Stimulated activated CD4-positive, alpha-beta T cell treated with anti-CD3 and anti-CD28 coated beads, Interleukin-12 subunit alpha, Interleukin-12 subunit beta, amount 100 ng/mL, for 24 hours (primary cell): ENCODE measurements around the gene HDAC3.
"Not testable (repeated sequence)": the region's sequence is repeated elsewhere in the genome, so short reads cannot be mapped to it uniquely, and the experiment has no call there.

Experiments used
- DNase-seq, 2 experiments: peaks; one replicate each; pipeline ENCODE4 v3.0.0-alpha.2; 2020; ENCODE audit warnings: low read depth in 2 of 2

HDAC3 gene

DNA sequence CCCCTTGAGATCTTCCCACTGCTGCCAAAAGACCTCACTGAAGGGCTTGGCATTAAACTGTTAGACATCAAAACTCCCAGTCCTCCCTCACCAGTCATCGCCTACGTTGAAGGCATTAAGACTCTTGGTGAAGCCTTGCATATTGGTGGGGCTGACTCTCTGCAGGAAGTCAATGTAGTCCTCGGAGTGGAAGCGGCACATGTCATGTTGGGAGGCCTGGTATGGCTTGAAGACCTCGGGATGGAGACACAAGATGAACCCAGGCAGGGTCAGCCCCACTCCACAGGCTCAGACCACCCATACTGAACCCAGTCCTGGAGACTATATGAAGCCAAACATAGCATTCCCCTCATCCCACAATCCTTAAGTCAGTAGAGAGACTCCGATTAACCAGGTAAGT lies 1.9 kb downstream of the HDAC3 start:
- no peak for DNase-seq

DNA sequence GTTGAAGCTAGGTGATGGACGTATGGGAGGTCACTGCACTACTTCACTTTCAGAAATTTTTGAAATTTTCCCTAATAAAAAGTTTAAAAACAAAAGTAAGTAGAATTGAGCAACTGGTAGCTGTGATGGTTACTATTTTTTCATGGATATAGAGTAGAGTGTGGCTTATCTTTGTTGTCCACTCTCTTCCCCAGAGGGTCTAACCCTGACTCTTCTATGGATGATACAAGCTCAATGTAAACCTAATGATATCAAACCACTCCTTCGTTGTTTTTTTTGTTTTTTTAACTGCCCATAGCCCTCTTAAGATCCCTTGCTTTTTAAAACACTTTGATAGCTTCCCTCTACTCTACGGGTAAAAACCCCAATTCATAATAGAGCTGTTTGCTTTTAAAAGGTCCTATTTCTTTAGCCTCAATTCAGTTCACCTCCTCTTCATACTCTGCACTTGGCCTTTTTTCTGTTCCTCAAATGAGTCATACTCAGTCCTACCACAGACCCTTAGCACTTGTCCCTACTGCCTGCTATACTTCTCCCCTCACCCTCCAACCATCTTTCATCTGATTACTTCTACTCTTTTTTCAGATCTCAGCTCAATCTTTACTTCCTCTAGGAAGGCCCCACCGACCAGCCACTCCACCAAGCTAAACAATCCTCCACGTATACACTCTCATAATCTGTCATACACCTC lies 2.6 kb downstream of the HDAC3 start:
- no peak for DNase-seq

DNA sequence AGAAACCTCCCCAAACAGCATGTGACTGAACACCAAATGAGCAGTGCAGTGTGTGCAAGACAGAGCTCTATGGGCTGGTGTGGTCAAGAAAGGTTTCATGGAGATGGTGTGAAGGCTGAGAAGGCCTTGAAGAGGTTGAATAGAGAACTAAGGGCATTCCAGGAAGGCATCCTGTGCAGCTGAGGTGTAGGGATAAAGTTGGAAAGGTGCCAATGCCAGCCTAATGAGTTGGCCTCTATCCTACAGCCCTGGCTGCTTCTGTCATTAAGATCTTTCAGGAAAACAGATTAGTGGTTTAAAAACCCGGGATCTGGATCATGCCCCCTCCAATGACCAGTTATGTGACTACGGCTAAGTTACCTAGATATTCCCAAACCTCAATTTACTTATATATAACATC lies 4.0 kb downstream of the HDAC3 start:
- no peak for DNase-seq

DNA sequence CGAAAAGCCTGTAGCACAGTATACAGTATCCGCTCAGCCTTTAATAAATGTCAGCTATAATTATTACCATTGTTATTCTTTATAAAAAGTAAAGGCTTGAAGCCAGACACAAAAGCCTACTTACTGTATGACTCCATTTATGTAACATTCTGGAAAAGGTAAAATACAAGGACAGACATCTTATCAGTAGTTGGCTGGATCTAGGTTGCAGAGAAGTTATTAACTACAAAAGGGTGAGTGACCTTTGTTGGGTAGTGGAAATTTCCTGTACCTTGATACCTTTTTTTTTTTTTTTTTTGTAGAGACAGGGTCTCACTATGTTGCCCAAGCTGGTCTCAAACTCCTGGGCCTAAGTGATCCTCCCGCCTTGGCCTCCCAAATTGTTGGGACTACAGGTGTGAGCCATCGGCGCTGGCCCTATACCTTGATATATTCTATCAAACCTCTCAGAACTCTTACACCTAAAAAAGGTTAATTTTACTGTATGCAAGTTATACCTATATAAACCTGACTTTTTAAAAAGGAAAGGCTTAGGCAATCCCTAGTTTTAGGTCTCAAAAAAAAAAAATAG lies 6.0 kb downstream of the HDAC3 start:
- no peak for DNase-seq

DNA sequence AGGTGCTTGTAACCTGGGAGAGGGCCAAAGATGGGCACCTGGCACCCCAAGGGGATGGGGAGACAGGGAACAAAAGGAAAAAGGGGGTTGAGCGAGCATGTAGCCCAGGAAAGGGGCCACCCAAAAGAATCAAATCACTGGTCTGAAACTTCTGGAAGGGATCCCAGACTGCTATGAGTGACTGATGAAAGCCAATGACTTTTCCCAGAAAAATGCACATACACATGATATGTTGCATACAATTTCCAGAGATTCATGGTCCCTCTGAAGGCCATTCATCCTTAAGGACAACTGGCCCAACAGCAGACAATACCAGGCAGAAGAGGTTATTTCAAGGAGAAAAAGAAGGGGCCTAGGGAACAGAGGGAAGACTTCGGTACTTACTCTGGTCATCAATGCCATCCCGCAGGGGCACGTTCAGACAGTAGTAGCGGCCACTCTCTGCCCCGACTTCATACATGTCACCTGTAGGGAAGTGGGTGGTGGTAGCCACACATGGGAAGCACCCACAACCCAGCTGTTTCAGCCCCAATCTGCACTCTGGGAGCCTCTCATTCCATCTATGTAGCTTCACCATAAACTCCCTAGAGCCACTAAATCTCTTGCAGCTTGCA lies 8.4 kb downstream of the HDAC3 start:
- DNase-seq, result no peak

DNA sequence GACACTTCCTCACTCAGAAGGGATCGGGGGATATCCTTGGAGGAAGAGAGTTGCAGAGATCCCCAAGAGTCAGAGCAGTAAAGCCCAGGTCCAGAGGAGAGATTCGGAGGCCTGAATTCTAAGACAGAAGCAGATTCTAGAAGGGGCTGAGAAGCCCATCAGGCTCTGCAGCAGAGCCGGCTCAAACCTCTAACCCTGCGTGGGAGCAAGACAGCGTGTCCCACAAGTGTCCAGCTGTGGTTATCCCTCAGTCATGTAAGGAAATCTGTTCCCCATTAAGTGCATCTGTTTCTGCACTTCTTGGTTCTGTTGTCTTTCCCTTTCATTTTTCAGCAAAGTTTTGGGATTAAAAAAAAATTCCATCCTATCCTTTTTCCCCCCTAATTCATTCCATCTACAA lies 13.0 kb downstream of the HDAC3 start:
- no peak for DNase-seq

DNA sequence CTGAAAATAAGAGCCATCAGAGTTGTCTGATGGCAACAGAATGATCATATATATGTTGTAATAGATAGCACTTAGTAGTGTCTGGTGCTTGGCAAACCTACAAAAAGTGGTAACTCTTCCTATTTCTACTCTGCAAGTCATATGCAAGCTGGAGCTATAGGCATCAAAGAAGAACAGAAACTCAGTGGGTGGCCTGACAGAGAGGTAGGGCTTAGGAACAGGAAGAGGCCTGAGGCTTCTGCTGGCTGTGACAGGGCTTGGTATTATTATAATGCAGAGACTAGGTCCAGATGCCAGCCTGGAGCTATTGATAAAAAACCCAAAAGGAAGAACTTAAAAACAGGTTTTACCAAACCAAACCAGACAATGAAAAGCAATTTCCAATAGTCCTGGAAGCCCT lies 13.5 kb downstream of the HDAC3 start:
- no peak for DNase-seq

DNA sequence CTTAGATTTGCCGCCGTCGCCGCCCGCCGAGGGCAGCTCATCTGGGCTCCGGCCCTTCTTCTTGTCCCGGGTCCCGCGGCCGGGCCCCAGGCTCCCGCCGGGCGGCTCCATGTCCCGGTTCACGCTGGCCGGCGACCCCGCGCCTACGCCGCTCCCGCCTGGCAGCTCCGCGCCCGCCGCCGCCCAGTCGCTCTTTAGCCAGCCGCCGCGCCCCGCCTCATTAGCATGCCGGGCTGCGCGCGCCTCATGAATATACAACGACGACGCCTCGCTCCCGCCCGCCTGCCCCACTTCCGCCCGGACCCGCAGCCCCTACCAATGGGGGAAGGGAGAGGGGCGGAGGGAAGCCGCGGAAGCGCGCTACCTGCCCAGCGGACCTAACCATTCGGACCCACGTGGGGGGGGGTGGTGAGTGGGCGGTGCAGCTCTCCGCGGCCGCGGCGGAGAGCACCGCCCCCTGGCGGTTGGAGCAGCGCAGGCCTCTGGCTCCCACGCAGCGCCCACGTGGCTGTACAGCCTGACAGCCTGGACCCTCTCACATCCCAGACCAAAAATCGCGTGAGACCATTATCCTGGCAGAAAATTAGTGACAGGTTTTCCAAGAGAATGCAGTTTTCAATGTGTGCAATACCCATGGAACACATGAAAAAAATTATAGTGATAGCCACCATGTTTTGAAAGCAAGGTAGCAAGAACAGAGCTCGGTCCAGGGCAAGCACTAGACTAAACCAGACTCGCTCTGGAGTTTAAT lies 17.7 kb downstream of the HDAC3 start, which contains the start of gene DIAPH1:
DIAPH1 (minus strand) TSS at position 197 of the 751 bp plus-strand sequence; CDS start at position 111, 86 bp downstream.
- DNase-seq, result peak; percentile 98 to 99

DNA sequence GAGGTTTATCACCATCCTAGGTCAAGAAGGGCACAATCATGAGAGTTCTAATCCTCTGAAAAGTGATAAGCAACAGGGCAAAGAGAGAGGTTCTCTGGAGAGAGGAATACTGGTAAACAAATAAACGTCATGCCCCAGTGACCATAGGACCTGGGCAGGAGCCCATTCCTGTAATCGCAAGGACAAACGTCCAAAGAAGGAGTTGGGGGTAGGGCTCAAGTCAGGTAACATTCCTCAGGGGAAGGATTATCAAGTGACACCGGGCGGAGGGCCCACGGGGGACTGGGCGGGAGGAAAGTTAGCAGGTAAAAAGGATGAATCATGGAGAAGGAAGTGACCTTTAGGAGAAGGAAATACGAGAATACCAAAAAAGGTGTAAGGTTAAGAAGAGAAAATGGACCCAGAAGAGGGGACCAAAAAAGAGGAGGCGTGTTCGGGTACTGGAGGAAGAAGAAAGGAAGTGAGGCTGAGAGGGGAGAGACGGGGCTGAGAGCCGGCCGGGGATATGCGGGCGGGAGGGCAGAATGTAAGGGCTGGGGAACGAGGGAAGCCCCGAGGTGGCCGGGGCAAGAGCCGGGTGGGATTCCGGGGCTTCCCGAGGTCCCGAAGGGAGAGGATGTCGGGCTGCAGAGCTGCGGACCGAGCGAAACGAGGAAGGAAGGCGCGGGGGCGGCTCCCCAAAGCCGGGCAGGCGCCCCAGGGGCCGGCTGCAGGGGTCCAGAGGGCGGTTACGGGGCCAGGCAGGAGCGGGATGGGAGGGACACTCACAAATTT lies 18.4 kb downstream of the HDAC3 start:
- peak; percentile 39 to 66 for DNase-seq

DNA sequence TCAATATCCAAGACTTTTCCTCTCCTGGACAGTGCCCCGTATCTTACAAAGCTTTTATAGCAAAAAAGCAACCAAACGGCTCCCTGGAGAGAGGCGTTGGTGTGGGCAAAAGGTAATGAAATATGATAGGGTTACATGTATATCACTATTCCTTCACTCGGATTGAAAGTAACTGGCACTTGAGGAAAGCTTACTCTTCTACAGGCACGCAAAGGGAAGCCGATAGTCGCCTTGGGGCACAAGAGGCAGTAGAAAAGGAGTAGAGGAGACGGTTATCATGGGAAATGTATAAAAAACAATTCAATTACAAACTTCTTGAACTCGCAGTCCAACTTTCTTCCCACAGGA lies 19.0 kb downstream of the HDAC3 start:
- no peak for DNase-seq

DNA sequence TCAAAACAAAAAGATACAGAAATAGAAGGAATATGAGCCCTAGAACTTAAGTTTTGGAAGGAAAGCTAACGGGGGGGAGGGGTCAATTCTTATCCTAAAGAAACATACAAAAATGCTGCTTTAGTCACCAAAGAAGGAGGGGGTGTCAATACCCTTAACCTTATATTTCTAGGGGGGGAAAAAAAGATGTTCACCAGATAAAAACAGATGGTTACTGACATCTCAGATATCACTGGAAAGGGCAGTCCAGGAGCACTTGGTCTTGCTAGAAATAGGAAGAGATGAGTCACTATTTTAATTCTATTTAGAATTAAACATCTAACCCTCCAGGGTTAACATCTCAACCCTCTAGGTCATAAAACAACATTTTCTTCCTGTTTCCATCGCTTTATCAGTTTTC lies 19.5 kb downstream of the HDAC3 start:
- no peak for DNase-seq

DNA sequence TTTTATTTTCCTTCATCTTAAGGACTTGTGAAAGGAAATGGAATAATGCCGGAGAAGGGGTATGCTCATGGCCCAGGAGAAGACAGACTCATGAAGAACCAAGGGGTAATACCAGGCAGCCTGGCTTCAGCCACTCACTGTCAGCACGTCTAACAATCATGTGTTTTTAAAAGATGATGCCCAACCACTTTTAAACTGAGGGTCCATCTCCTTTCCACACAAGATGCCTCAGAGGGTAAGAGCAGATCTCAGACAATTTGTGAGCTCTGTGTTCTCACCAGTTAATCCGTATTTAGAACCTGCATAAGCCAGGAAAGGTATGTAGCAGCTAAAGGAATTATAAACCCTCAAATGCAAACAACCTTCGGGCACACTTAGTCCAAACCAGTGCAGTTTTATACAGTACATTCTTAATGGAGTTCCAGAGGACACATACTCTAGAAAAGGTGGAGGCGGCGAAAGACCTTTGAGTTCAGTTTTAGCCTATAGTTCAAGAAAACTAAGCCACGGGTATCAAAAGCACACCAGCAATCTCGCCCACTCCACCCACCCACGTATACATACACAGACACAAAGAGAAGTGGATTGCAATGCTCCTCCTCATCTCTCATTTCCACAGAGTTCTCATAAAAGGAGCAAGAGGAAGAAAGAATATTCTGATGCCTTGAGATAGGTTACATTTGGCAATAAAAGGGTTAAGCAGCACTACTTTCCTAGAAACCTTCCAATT lies 20.5 kb downstream of the HDAC3 start:
- DNase-seq, result no peak

DNA sequence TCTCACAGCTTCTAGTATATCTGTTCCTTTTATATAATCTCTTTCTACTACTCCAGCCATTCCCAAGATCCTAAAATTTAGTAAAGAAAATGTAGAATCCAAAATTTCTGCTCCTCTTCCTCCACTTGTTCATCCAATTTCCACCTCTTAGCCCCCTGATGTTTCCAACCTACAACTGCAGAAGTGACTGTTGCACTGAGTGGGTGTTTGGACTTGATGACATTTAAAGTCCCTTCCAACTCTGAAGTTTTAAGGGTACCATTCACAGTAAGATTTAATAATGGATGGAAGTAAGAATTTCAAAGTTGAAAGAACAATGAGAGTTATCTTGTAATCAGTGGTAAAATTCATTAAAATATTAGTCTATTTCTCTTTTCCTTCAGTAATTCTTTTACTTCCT lies 23.3 kb downstream of the HDAC3 start:
- no peak for DNase-seq

DNA sequence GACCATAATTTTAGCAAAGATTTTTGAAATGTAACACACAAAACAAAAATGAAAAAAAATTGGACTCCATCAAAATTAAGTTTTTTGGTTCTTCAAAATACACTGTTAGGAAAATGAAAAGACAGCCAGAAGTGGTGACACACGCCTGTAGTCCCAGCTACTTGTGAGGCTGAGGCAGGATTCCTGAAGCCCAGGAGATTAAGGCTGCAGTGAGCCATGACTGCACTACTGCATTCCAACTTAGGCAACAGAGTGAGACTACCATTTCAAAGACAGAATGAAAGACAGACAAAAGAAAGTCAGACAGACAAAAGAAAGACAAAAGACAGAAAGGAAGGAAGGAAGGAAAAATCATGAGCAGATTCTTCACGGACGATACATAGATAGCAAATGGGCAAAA lies 25.4 kb downstream of the HDAC3 start:
- no peak for DNase-seq

DNA sequence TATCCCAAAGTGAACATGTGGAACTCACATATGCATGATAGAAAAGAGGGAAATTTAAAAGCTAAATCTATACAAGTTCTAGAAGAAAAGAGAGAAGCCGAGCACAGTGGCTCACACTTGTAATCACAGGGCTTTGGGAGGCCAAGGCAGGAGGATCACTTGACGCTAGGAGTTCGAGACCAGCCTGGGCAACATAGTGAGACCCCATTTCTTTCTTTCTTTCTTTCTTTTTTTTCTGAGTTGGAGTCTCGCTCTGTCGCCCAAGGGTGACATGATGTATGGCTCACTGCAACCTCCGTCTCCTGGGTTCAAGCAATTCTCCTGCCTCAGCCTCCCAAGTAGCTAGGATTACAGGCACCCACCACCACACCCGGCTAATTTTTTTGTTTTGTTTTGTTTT lies 26.7 kb downstream of the HDAC3 start:
- DNase-seq, result not testable (repeated sequence)

DNA sequence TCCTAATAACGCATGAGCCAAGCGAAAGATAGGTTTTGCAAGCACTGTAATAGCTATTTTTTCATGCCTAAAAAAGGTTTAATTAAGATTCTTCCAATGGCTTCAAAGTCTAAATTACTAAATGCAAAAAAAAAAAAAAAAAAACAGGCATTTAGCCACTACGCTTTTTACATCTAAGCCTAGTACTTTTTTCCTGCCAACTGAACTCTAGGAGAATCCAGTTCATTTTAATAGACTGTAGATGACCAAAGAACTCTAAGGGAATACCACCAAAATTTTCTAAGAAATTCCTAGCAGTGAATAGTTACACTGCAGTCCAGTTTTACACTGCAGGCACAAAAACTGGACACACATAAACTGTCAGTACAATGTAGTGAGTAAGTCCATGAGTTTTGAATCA lies 27.6 kb downstream of the HDAC3 start:
- DNase-seq, result no peak

DNA sequence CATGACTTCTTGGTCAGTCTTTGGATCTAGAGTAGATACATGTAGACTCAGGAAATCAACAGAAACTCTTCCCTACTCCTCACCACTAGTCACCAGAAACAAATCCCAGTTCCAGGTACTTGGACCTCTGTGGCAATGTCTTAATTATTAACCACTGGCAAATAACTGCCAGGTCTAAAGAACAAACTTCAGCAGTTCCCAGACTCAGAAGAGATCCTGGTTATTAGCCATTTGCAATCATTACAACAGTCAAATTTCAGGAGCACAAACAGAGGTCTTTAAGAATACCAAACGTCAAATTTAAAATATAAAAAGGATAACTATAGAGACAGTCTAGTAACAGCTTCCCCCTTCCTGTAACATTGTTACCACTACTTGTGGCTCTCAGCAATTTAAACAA lies 28.1 kb downstream of the HDAC3 start:
- DNase-seq, result no peak

DNA sequence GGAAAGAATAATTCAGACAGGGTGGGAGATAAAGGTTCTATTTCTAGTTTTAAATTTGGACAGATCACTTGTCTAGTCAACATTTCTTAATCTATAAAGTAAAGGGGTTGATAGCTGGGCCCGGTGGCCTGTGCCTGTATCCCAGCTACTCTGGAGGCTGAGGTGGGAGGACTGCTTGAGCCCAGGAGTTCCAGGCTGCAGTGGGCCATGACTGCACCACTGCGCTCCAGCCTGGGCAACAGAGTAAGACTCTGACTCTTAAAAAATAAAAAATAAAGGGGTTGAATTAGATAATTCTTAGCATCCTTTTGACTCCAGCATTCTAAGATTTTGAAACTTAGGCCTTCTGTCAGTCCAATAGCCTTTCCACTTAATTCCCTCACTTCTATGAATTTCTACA lies 28.6 kb downstream of the HDAC3 start:
- DNase-seq, result no peak

DNA sequence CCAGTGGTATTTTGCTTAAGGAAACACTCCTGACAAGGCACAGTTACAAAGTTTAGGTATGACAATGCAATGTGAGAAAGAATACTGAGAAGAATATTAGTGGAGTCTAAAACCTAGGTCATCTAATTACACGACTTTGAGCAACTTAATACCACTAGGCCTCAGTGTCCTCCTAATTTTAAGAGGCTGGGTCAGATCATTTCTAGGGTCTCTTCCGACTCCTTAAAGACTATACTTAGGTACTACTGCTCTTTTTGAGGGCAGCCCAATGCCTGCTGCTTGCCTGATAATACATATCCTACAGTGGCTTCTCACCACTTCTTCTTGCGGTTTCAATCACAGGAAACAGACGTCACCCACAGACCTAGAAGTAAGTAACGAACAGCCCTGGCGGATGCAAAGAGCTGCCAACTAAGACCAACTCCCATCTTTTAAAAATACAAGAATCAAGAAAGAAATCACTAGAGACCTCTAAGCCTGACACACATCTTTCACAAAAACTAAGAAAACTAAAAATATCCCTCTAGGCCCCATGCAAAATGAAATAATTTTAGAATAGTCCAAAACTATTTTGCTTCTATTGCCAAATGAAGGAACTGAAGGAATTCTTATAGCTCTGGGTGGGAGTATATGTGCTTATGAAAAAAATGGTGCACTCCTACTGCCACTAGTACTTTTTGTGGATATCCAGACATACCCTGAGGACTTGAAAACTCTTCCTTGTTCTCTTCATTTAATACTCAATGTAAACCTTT lies 30.9 kb downstream of the HDAC3 start:
- DNase-seq, result peak; percentile 41 to 42

DNA sequence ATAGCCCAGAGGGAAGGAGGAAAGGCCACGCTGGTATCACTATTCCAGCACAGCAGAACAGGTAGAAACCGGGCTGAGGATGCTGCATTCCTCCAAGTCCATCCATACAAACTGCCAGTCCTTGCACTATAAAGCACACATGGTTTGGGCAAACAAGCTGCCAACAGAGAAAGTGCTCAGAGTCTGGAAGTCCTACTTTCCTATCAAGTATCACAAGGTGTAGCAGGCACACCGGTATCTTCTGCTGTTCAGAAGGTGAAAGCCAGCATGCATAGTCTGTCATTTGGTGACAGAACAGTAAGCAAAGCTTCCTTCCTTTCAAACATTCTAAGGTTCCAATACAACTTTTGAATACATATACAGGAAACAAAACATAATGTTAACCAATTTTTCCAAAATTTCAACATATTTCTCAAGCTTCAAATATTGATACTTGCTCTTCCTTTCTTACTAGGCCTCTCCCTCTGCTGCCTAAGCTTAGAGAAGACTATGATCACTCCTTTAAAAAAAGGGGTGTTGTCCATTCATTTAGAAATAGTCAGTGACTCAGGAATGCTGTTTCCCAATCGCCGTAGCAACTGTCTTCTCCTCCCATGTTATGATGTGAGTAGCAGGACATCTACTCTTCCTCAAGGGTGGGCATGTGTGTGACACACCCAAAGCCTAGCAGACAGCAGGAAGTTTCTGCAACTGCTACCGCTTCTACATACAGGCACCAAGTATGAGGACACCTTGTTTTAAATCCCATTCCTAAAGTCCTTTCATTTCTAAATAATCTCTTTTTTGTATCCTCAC lies 32.5 kb downstream of the HDAC3 start:
- DNase-seq, result no peak
